GM10266 (cell line): ENCODE results near the gene ACTL6B.
"Not testable (repeated sequence)": the region's sequence is repeated elsewhere in the genome, so short reads cannot be mapped to it uniquely, and the experiment has no call there.

Experiments used
- DNase-seq: peaks from one replicate; pipeline ENCODE4 v3.0.0; 2012; ENCODE audit errors: extremely low spot score
- CTCF ChIP-seq: IDR thresholded peaks from 2 replicates; pipeline ENCODE4 v1.5.1; 2012; ENCODE audit warnings: mild to moderate bottlenecking, low read depth; ENCODE audit not compliant: control insufficient read depth, insufficient read depth; ENCODE audit errors: missing control alignments

Gene ACTL6B

GRCh38 chr7:100665168-100665726 is 9.0 kb upstream of the ACTL6B start:
- DNase-seq, result no peak
- no peak for TF ChIP-seq CTCF

- not testable (repeated sequence) for DNase-seq
Measured at GRCh38 chr7:100662194-100662776, 6.0 kb upstream of the ACTL6B start.

- DNase-seq, result no peak
- TF ChIP-seq CTCF, result no peak
Measured at GRCh38 chr7:100654908-100655831, 1.1 kb downstream of the ACTL6B start.

GRCh38 chr7:100649826-100650565 is 6.3 kb downstream of the ACTL6B start:
- no peak for TF ChIP-seq CTCF
- DNase-seq, result no peak

- no peak for TF ChIP-seq CTCF
- peak; percentile 80 for DNase-seq
Measured at GRCh38 chr7:100642534-100642907, 13.7 kb downstream of the ACTL6B start.

- TF ChIP-seq CTCF, result no peak
Measured at GRCh38 chr7:100641860-100642533, 14.3 kb downstream of the ACTL6B start.

GRCh38 chr7:100641463-100641859 is 14.8 kb downstream of the ACTL6B start, which contains the start of gene TFR2:
TSS of gene TFR2 (minus strand) at chr7:100641552. CDS start at chr7:100641509, 43 bp downstream.
- no peak for DNase-seq
- no peak for TF ChIP-seq CTCF

More at GRCh38 chr7:100641860-100642533, 14.3 kb downstream of the ACTL6B start:
- DNase-seq, result no peak
